OCI-LY7 (cell line): ENCODE measurements around the gene PRAME. TPM values are rescaled to one million over a fixed set of nuclear protein-coding genes. Genes with fewer than 3 reads are reported as not detected.

Source experiments
- BruUV-seq: library from RNA; stranded (reverse); fragments of 400-500 nt; replicated peaks from 2 replicates; lab custom pipeline; 2021; lab: Mats Ljungman, UMichigan
- CTCF ChIA-PET: fragments of 300-600 bp; sonication (Branson Sonifier 250); formaldehyde crosslinking; loops from one replicate; lab custom pipeline; 2022; ENCODE audit warnings: antibody characterized with exemption; ENCODE audit not compliant: unreplicated experiment; lab: Charles Lee
- POLR2A ChIA-PET: fragments of 300-600 bp; sonication (Branson Sonifier 250); formaldehyde crosslinking; loops from one replicate; lab custom pipeline; 2022; ENCODE audit warnings: antibody characterized with exemption; lab: Charles Lee
- DNase-seq: peaks from one replicate; pipeline ENCODE4 v3.0.0-alpha.2; 2015; ENCODE audit warnings: low spot score
- H2AFZ ChIP-seq: fragments of 200-600 bp; sonication (generic), shearing (Covaris generic); 2 replicates; pipeline ENCODE4 v1.6.1; 2014; ENCODE audit warnings: mild to moderate bottlenecking, antibody characterized with exemption, low read length, moderate library complexity
- H3K27ac ChIP-seq: fragments of 200-600 bp; sonication (generic); 2 replicates; pipeline ENCODE4 v1.5.1; 2014; ENCODE audit warnings: mixed run types, low read depth, mild to moderate bottlenecking, moderate library complexity, low read length, inconsistent platforms; ENCODE audit not compliant: poor library complexity, severe bottlenecking
- H3K36me3 ChIP-seq: fragments of 200-600 bp; sonication (generic); 2 replicates; pipeline ENCODE4 v1.6.1; 2014; ENCODE audit warnings: mild to moderate bottlenecking, antibody characterized with exemption, low read length, moderate library complexity, mixed read lengths; ENCODE audit not compliant: insufficient read depth
- H3K4me1 ChIP-seq: fragments of 200-600 bp; sonication (generic); 2 replicates; pipeline ENCODE4 v1.5.1; 2014; ENCODE audit warnings: mild to moderate bottlenecking, low read length; ENCODE audit not compliant: insufficient read depth, poor library complexity, severe bottlenecking
- H3K4me2 ChIP-seq: fragments of 200-600 bp; sonication (generic); 2 replicates; pipeline ENCODE4 v1.6.1; 2014; ENCODE audit warnings: mild to moderate bottlenecking, low read length
- H3K4me3 ChIP-seq: fragments of 200-600 bp; sonication (generic); 2 replicates; pipeline ENCODE4 v1.5.1; 2014; ENCODE audit warnings: mild to moderate bottlenecking, low read depth, low read length; ENCODE audit not compliant: poor library complexity, severe bottlenecking
- H3K79me2 ChIP-seq: fragments of 200-600 bp; sonication (generic); 2 replicates; pipeline ENCODE4 v1.6.1; 2016; ENCODE audit warnings: low read depth, mild to moderate bottlenecking, low read length, moderate library complexity, mixed read lengths; ENCODE audit not compliant: insufficient read depth
- H3K9me2 ChIP-seq: fragments of 200-600 bp; sonication (generic); 2 replicates; pipeline ENCODE4 v1.6.1; 2016; ENCODE audit warnings: mild to moderate bottlenecking, low read length, mixed read lengths; ENCODE audit not compliant: insufficient read depth
- H3K9me3 ChIP-seq: fragments of 200-600 bp; sonication (generic); 2 replicates; pipeline ENCODE4 v1.6.1; 2014; ENCODE audit warnings: mild to moderate bottlenecking, mixed run types, low read length, mixed read lengths
- H4K20me1 ChIP-seq: fragments of 200-600 bp; sonication (generic); 2 replicates; pipeline ENCODE4 v1.6.1; 2014; ENCODE audit warnings: mild to moderate bottlenecking, antibody characterized with exemption, low read length, moderate library complexity, mixed read lengths; ENCODE audit not compliant: insufficient read depth
- EZH2phosphoT487 ChIP-seq: fragments of 200-600 bp; sonication (generic); IDR thresholded peaks from 2 replicates; pipeline ENCODE4 v1.6.1; 2018; ENCODE audit warnings: low read depth, borderline replicate concordance, mild to moderate bottlenecking, mixed run types, antibody characterized with exemption, low read length, moderate library complexity, mixed read lengths
- intact Hi-C: fragments of 100-400 bp; cut with micrococcal nuclease; formaldehyde crosslinking; loops from one replicate; pipeline ENCODE4 v1.10.0; 2022; ENCODE audit not compliant: unreplicated experiment
- total RNA-seq, 2 experiments: library from RNA; depleted of rRNA in 1 of 2; stranded (reverse); fragments of >200 nt in 1 of 2; shearing (Covaris generic) in 1 of 2; gene quantifications; 2 replicates each; pipeline ENCODE4 v1.2.3, GENCODE V29; 2014 to 2022
- TF ChIP-seq, protein P1 (sequence below): fragments of 200-600 bp; sonication (generic); conservative IDR thresholded peaks from 2 replicates; pipeline ENCODE4 v1.5.1; 2014; ENCODE audit warnings: mild to moderate bottlenecking, antibody characterized with exemption, low read length, moderate library complexity, mixed read lengths

The PRAME gene
- total RNA-seq, 2 experiments from 2014 or later, result 0.28 TPM; not detected in 1

DNA sequence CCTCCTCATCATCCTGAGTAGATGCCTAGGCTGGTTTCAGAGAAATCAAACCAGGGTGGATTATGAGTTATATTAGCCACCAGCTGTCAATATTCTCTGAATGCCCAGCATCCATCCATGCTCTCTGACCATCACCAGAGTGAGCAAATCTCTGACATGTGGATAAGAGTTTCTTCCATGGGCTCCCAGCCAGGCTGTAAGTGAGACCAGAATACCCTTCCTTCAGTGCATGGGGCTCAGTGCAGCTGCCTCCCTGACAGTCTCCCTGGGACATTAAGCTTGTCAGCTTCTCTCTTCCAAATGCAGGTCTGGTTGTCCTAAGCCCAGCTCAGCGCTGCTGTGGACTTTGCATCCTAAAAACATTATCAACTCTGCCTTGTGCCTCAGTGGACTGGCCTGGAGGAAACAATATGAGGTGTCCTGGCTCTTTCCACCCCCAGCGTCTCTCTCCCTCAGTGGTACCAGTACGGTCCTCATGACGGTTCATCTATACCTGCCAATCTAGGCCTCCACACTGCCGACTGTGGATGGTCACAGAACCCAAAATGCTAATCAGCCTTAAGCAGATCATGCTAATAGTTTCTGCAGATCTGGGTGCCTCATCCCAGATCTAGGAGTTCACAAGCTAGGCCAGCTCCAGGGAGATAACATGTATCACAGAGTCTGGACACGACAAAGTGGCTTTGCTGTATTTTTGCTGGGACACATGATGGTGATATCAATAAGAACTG, 41.6 kb upstream of the PRAME start:
- no peaks in the 10 kb centered on the region for H4K20me1 ChIP-seq
- intact Hi-C loops, result no loop called here
- H3K36me3 ChIP-seq, result no peaks in the 10 kb centered on the region
- no TSS peak for BruUV-seq
- no peak overlapping the region for H3K4me2 ChIP-seq
- H3K9me2 ChIP-seq, result no peaks in the 10 kb centered on the region
- no peaks in the 10 kb centered on the region for H3K79me2 ChIP-seq
- peaks cover 33% of the 10 kb centered on the region for H3K4me1 ChIP-seq
- no peak overlapping the region for H3K27ac ChIP-seq
- no peaks in the 10 kb centered on the region for H3K9me3 ChIP-seq
- no peak overlapping the region for H2AFZ ChIP-seq
- no peak for DNase-seq
- CTCF ChIA-PET, result no interaction called here
- POLR2A ChIA-PET, result interaction anchor here (0.6 kb wide), 1 partner anchor 10 kb away, joined by 3 read pairs; no protein-coding TSS in a partner anchor
- no peak overlapping the region for H3K4me3 ChIP-seq
- TF ChIP-seq, protein P1, sequence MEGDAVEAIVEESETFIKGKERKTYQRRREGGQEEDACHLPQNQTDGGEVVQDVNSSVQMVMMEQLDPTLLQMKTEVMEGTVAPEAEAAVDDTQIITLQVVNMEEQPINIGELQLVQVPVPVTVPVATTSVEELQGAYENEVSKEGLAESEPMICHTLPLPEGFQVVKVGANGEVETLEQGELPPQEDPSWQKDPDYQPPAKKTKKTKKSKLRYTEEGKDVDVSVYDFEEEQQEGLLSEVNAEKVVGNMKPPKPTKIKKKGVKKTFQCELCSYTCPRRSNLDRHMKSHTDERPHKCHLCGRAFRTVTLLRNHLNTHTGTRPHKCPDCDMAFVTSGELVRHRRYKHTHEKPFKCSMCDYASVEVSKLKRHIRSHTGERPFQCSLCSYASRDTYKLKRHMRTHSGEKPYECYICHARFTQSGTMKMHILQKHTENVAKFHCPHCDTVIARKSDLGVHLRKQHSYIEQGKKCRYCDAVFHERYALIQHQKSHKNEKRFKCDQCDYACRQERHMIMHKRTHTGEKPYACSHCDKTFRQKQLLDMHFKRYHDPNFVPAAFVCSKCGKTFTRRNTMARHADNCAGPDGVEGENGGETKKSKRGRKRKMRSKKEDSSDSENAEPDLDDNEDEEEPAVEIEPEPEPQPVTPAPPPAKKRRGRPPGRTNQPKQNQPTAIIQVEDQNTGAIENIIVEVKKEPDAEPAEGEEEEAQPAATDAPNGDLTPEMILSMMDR, result no peak
- TF ChIP-seq EZH2phosphoT487, result no peak

GRCh38 chr22:22599248-22599647, 40.2 kb upstream of the PRAME start:
- no peak overlapping the region for H3K4me3 ChIP-seq
- H3K9me3 ChIP-seq, result no peaks in the 10 kb centered on the region
- H3K9me2 ChIP-seq, result no peaks in the 10 kb centered on the region
- intact Hi-C loops, result loop anchor here (10.0 kb wide), 2 partner anchors 356 to 394 kb away; no protein-coding TSS in a partner anchor
- no peaks in the 10 kb centered on the region for H3K79me2 ChIP-seq
- peak; percentile 17 for DNase-seq
- H4K20me1 ChIP-seq, result no peaks in the 10 kb centered on the region
- TF ChIP-seq, protein P1, result no peak
- no peak for TF ChIP-seq EZH2phosphoT487
- no peak overlapping the region for H3K4me2 ChIP-seq
- H3K27ac ChIP-seq, result no peak overlapping the region
- H3K4me1 ChIP-seq, result peaks cover 24% of the 10 kb centered on the region
- CTCF ChIA-PET, result no interaction called here
- POLR2A ChIA-PET, result no interaction called here
- H3K36me3 ChIP-seq, result no peaks in the 10 kb centered on the region
- no TSS peak for BruUV-seq
- H2AFZ ChIP-seq, result no peak overlapping the region

DNA sequence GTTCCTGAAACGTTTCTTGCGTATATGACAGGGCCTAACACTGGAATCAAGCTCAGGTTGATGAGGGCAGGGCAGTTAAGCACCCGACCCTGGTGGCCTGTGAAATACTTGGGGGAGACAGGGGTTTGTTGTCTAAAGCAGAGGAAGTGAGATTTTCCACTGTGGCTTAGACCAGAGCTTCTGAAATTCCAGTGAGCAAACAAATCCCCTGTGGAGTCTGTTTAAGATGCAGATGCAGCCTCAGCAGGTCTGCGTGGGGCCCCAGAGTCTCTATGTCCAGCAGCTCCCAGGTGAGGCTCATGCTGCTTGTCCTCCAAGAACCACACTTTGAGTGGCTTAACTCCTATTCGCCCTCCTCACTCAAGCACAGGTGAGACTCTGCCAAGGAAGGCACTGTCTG, 39.1 kb upstream of the PRAME start:
- Histone ChIP-seq H3K4me1 (peaks cover 17% of the 10 kb centered on the region), H3K4me3 (no peak overlapping the region), H4K20me1 (no peaks in the 10 kb centered on the region), H2AFZ (no peak overlapping the region), H3K9me3 (no peaks in the 10 kb centered on the region), H3K36me3 (no peaks in the 10 kb centered on the region), H3K27ac (no peak overlapping the region), H3K4me2 (no peak overlapping the region), H3K9me2 (no peaks in the 10 kb centered on the region), H3K79me2 (no peaks in the 10 kb centered on the region)
- BruUV-seq, result no TSS peak
- ChIA-PET POLR2A (no interaction called here), CTCF (interaction anchor here (0.7 kb wide), 1 partner anchor 11 kb away, joined by 3 read pairs; no protein-coding TSS in a partner anchor)
- intact Hi-C loops, result loop anchor here (10.0 kb wide), 2 partner anchors 357 to 393 kb away; no protein-coding TSS in a partner anchor
- no peak for DNase-seq
- no peak for TF ChIP-seq EZH2phosphoT487
- TF ChIP-seq, protein P1, result no peak
